H7 (cell line): ENCODE measurements around the gene PDCD2L. TPM values are rescaled to one million over a fixed set of nuclear protein-coding genes. Genes with fewer than 3 reads are reported as not detected.
"Not testable (repeated sequence)": the region's sequence is repeated elsewhere in the genome, so short reads cannot be mapped to it uniquely, and the experiment has no call there.

ENCODE experiments used
- DNase-seq: peaks from one replicate; pipeline ENCODE4 v3.0.0; 2012
- H3K27me3 ChIP-seq: 2 replicates; pipeline ENCODE4 v1.6.0; 2011; ENCODE audit warnings: mild to moderate bottlenecking, low read length; ENCODE audit not compliant: control insufficient read depth, insufficient read depth
- H3K36me3 ChIP-seq: replicated peaks from 2 replicates; pipeline ENCODE4 v1.5.1; 2011; ENCODE audit warnings: low read length; ENCODE audit not compliant: control insufficient read depth, insufficient read depth
- H3K4me3 ChIP-seq: 2 replicates; pipeline ENCODE4 v1.5.1; 2011; ENCODE audit warnings: low read depth, mild to moderate bottlenecking, control low read depth, low read length, moderate library complexity; ENCODE audit not compliant: insufficient read depth
- total RNA-seq: library from RNA; depleted of rRNA; stranded (reverse); fragments of >200 nt; shearing (Covaris generic); gene quantifications from 2 replicates; pipeline ENCODE4 v1.2.3, GENCODE V29; 2014; rRNA removed

The PDCD2L gene
- total RNA-seq, 1 experiment from 2014 or later = 64.0 TPM

GRCh38 chr19:34458677-34459076 lies 54.5 kb downstream of the PDCD2L start:
- no peak overlapping the region for H3K4me3 ChIP-seq
- no peaks in the 10 kb centered on the region for H3K27me3 ChIP-seq
- peaks cover 40% of the 10 kb centered on the region for H3K36me3 ChIP-seq
- no peak for DNase-seq

- DNase-seq = no peak
- Histone ChIP-seq H3K27me3 (no peaks in the 10 kb centered on the region), H3K36me3 (peaks cover 38% of the 10 kb centered on the region)
These were observed 55.4 kb downstream of the PDCD2L start for GRCh38 chr19:34459614-34460013.

GRCh38 chr19:34461375-34462100 lies 57.3 kb downstream of the PDCD2L start:
- Histone ChIP-seq H3K4me3 (no peak overlapping the region), H3K36me3 (peaks cover 41% of the 10 kb centered on the region), H3K27me3 (no peaks in the 10 kb centered on the region)
- DNase-seq = no peak

More at GRCh38 chr19:34459614-34460013, 55.4 kb downstream of the PDCD2L start:
- no peak overlapping the region for H3K4me3 ChIP-seq

GRCh38 chr19:34464785-34465184 lies 60.6 kb downstream of the PDCD2L start:
- H3K36me3 ChIP-seq = peaks cover 39% of the 10 kb centered on the region
- H3K27me3 ChIP-seq, DNase-seq, H3K4me3 ChIP-seq: not testable (repeated sequence)

GRCh38 chr19:34468409-34468808 lies 64.2 kb downstream of the PDCD2L start:
- no peaks in the 10 kb centered on the region for H3K27me3 ChIP-seq
- no peak overlapping the region for H3K4me3 ChIP-seq
- H3K36me3 ChIP-seq = peaks cover 21% of the 10 kb centered on the region
- DNase-seq = no peak

GRCh38 chr19:34469026-34469425 lies 64.8 kb downstream of the PDCD2L start:
- not testable (repeated sequence) for H3K4me3 ChIP-seq, DNase-seq, H3K27me3 ChIP-seq
- H3K36me3 ChIP-seq = peaks cover 18% of the 10 kb centered on the region

GRCh38 chr19:34471906-34472700 lies 67.9 kb downstream of the PDCD2L start:
- Histone ChIP-seq H3K27me3 (no peaks in the 10 kb centered on the region), H3K4me3 (no peak overlapping the region), H3K36me3 (peaks cover 12% of the 10 kb centered on the region)
- DNase-seq = no peak

GRCh38 chr19:34474233-34474989 lies 70.2 kb downstream of the PDCD2L start:
- Histone ChIP-seq H3K27me3 (no peaks in the 10 kb centered on the region), H3K4me3 (no peak overlapping the region), H3K36me3 (peaks cover 8% of the 10 kb centered on the region)
- no peak for DNase-seq

GRCh38 chr19:34475026-34475974 lies 71.1 kb downstream of the PDCD2L start:
- H3K4me3 ChIP-seq = no peak overlapping the region
- no peak for DNase-seq

More at GRCh38 chr19:34475026-34475974, 71.1 kb downstream of the PDCD2L start:
- peaks cover 6% of the 10 kb centered on the region for H3K36me3 ChIP-seq
- H3K27me3 ChIP-seq = peaks cover 1% of the 10 kb centered on the region; the same call in 1 of the 2 replicates

Other genes with a start within 250 kb of the PDCD2L start
- gene LSM14A, start 231.9 kb upstream of the PDCD2L start, total RNA-seq = 133 and 164 TPM in 2 replicates
- gene GARRE1, start 149.8 kb upstream of the PDCD2L start, total RNA-seq = 13.5 and 17.1 TPM in 2 replicates
- gene GPI, start 39.2 kb upstream of the PDCD2L start, total RNA-seq = 192 and 212 TPM in 2 replicates
- gene UBA2, start 24.0 kb downstream of the PDCD2L start, total RNA-seq = 227 and 241 TPM in 2 replicates
- 12.5 and 14.8 TPM in 2 replicates for gene WTIP, start 77.4 kb downstream of the PDCD2L start, total RNA-seq